Inferior parietal cortex (tissue), 1 donor: ENCODE measurements around the gene C19orf85.
"Not testable (repeated sequence)": the region's sequence is repeated elsewhere in the genome, so short reads cannot be mapped to it uniquely, and the experiment has no call there.

Experiments
- DNase-seq: peaks from one replicate; pipeline ENCODE4 v3.0.0-alpha.2; 2016; ENCODE audit errors: extremely low spot score

Gene C19orf85

GRCh38 chr19:55441319-55441691 lies 23.2 kb downstream of the C19orf85 start:
- no peak for DNase-seq

- DNase-seq: no peak
Observed at GRCh38 chr19:55440411-55441105, 24.0 kb downstream of the C19orf85 start.

- DNase-seq: no peak
Observed at GRCh38 chr19:55439052-55439451, 25.5 kb downstream of the C19orf85 start.

GRCh38 chr19:55437410-55437809 lies 27.1 kb downstream of the C19orf85 start:
- DNase-seq: no peak

GRCh38 chr19:55436847-55437246 lies 27.7 kb downstream of the C19orf85 start:
- no peak for DNase-seq

- no peak for DNase-seq
Observed at GRCh38 chr19:55435020-55435419, 29.5 kb downstream of the C19orf85 start.

- DNase-seq: no peak
Observed at GRCh38 chr19:55434356-55434919, 30.1 kb downstream of the C19orf85 start.

GRCh38 chr19:55433292-55433691 lies 31.3 kb downstream of the C19orf85 start:
- no peak for DNase-seq

GRCh38 chr19:55432241-55432959 lies 32.2 kb downstream of the C19orf85 start:
- no peak for DNase-seq

- no peak for DNase-seq
Observed at GRCh38 chr19:55431183-55431582, 33.4 kb downstream of the C19orf85 start.

GRCh38 chr19:55426042-55426441 lies 38.5 kb downstream of the C19orf85 start:
- peak; percentile 89 for DNase-seq

GRCh38 chr19:55424518-55424917 lies 40.0 kb downstream of the C19orf85 start:
- no peak for DNase-seq

GRCh38 chr19:55423225-55424005 lies 41.1 kb downstream of the C19orf85 start:
- no peak for DNase-seq

GRCh38 chr19:55421281-55421680 lies 43.3 kb downstream of the C19orf85 start:
- not testable (repeated sequence) for DNase-seq

GRCh38 chr19:55419624-55420236 lies 44.8 kb downstream of the C19orf85 start:
- no peak for DNase-seq

- DNase-seq: no peak
Observed at GRCh38 chr19:55419103-55419502, 45.4 kb downstream of the C19orf85 start.

- peak; percentile 83 for DNase-seq
Observed at GRCh38 chr19:55418185-55418584, 46.4 kb downstream of the C19orf85 start.
